ENCODE data around the gene CCT5.
A peak's percentile ranks its signal among the peaks of the same experiment; 100 is the strongest.
"Not testable (repeated sequence)": the region's sequence is repeated elsewhere in the genome, so short reads cannot be mapped to it uniquely, and the experiment has no call there.

Gene CCT5

DNA sequence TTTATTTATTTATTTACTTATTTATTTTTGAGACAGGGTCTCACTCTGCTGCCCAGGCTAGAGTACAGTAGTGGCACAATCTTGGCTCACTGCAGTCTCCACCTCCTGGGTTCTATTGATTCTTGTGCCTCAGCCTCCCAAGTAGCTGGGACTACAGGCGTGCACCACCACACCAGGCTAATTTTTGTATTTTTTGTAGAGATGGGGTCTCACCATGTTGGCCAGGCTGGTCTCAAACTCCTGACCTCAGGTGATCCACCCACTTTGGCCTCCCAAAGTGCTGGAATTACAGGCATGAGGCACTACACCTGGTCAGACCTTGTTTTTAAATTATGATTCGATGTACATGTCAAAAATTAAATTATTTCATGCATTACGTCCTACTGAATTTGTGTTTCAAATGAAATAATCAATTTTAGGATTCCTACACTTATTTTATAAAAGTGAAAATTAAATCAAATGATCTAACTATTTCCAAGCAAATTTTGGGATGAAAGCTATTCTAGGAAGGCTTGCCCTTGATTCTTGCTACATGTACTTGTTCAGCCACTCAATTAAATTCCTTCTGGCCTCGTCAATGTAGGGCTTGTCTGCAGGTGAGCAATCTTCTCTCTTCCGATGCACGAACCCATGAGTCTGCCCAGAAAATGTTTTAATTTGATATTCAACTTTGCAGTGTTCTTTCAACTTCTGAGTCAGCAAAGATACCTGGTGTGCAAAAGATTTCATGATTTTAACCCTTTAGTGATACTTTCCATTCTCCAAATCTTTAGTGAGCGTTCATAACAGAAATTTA, 30.0 kb downstream of the CCT5 start:
- TF ChIP-seq, protein P1, sequence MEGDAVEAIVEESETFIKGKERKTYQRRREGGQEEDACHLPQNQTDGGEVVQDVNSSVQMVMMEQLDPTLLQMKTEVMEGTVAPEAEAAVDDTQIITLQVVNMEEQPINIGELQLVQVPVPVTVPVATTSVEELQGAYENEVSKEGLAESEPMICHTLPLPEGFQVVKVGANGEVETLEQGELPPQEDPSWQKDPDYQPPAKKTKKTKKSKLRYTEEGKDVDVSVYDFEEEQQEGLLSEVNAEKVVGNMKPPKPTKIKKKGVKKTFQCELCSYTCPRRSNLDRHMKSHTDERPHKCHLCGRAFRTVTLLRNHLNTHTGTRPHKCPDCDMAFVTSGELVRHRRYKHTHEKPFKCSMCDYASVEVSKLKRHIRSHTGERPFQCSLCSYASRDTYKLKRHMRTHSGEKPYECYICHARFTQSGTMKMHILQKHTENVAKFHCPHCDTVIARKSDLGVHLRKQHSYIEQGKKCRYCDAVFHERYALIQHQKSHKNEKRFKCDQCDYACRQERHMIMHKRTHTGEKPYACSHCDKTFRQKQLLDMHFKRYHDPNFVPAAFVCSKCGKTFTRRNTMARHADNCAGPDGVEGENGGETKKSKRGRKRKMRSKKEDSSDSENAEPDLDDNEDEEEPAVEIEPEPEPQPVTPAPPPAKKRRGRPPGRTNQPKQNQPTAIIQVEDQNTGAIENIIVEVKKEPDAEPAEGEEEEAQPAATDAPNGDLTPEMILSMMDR (IDR thresholded peaks at IDR 0.05; ENCODE audit: low read depth, low read length, missing control alignments): no peak
- no peak overlapping the region for H3K4me3 ChIP-seq (replicated peaks; ENCODE audit: low read depth, low read length)
- no peak for DNase-seq (ENCODE audit: extremely low read depth, low read depth)

DNA sequence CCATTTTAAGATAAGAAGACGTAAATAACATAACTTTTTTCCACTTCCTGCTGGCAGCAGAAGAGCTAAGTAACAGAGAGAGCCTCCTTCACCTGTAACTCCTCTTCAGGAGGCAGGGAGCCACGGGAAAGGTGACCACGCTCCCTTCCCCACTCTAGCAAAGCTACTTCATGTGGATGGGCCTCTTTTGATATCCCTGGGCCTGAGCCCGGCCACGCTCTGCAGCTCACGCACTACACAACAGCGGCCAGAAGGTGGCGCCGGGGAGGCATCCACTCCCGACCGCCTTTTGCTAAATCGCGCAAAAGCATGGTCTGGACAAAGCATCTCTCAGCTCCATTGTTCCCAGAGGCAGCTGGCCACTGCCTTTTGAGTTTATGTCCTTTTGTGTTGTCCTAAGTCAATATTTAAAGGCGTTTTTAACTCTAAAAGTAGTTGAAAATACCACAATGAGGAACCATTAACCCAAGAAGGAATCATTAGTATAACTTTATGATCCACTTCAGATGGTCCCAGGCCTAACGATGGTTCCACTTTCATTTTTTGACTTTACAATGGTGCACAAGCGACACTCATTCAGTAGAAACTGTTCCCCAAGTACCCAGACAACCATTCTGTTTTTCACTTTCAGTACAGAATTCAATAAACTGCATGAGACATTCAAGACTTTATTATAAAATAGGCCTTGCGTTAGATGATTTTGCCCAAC, 34.0 kb downstream of the CCT5 start:
- H3K4me3 ChIP-seq (replicated peaks; ENCODE audit: low read depth, low read length): no peak overlapping the region
- TF ChIP-seq, protein P1 (IDR thresholded peaks at IDR 0.05; ENCODE audit: low read depth, low read length, missing control alignments): peak; percentile 91
- peak; percentile 59 for DNase-seq (ENCODE audit: extremely low read depth, low read depth)

DNA sequence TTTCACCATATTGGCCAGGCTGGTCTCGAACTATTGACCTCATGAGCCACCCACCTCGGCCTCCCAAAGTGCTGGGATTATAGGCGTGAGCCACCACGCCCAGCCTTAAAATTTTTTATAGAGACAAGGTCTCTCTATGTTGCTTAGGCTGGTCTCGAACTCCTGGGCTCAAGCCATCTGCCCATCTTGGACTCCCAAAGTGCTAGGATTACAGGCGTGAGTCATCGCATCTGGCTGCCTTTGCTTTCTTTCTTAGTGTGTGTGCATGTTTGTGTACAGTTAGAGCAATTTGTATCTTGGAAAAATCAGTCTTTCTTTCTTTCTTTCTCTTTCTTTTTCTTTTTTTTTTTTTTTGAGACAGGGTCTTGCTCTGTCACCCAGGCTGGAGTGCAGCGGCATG, 35.3 kb downstream of the CCT5 start:
- DNase-seq (ENCODE audit: extremely low read depth, low read depth); H3K4me3 ChIP-seq (replicated peaks; ENCODE audit: low read depth, low read length): not testable (repeated sequence)

DNA sequence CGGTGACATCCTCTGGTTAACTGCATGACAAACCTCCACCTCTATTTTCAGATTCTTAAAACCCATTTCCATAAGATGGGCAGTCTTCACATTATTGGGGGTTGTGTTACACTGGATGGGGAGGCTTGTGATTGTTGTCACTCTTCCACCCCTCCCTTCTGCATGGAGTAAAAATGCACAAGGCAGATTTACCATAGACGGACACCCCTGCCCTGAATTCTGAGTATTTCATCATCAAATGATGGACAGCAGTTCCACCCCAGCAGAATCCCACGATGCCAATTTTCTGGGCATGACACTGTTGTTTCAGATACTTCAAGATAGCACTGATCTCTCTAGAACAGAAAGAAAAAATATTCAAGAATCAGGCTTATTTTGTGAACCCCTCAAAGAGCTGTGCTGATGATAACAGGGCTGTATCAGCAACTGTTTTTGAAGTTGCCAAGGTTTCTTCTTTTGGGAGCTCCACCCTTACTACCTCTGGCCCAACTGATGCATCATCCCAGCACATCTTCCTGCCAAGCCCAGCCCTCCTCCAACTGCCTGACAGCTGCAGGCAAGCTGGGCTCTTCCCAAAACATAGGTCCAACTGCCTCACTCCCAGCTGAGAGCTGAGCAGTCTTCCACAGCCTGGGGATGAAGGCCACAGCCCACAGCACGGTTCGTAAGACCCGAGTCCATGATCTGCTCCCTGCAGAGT, 36.2 kb downstream of the CCT5 start:
- H3K4me3 ChIP-seq (replicated peaks; ENCODE audit: low read depth, low read length): no peak overlapping the region
- TF ChIP-seq, protein P1 (IDR thresholded peaks at IDR 0.05; ENCODE audit: low read depth, low read length, missing control alignments): no peak
- no peak for DNase-seq (ENCODE audit: extremely low read depth, low read depth)

DNA sequence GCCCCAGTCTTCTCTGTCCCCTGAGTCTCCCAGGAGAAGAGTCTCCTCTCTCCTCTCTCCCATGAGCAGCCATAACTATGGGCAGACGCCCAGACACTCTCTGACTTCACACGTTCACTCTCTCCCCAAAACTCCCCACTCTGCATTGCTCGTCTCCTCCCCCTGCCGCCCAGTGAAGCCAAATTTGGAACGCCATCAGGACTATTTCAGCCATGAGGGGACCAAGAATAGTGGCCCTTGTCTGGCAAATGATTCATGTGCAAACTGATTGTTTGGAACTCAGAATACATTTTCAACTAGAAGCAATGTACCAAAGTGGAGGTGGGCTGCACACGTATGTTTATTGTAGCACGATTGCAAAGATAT, 36.8 kb downstream of the CCT5 start:
- TF ChIP-seq, protein P1 (IDR thresholded peaks at IDR 0.05; ENCODE audit: low read depth, low read length, missing control alignments): no peak
- DNase-seq (ENCODE audit: extremely low read depth, low read depth): no peak
- H3K4me3 ChIP-seq (replicated peaks; ENCODE audit: low read depth, low read length): no peak overlapping the region

DNA sequence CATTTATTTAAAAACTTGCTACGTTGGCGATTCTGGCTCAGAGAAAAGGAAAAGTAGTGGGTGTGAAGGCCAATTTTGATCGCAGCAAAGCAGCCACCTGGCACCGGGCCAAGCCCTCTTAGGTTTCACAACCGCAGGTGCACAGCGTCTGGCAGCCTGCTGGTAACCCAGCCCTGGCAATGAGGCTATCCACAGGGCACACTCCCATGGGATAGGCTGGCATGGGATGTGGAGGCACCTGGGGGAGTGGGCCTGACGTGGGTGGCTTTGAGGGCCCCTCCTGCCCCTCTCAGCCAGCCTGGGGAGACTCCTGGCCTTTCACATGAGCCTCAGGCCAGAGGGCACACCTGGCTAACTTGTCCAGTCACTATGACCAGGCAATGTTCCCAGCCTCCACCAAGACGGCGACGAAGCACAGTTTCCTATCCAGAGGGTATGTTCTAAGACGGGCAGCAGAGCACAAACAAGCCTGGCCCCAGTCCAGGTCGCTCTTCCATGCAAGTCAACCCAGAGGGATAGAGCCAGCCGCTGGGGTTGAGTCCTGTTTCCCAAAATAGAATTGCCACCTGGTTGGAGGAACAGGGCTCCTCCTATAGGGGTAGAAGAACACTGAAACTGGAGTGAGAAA, 38.6 kb downstream of the CCT5 start:
- DNase-seq (ENCODE audit: extremely low read depth, low read depth): no peak
- TF ChIP-seq, protein P1 (IDR thresholded peaks at IDR 0.05; ENCODE audit: low read depth, low read length, missing control alignments): no peak
- H3K4me3 ChIP-seq (replicated peaks; ENCODE audit: low read depth, low read length): no peak overlapping the region

DNA sequence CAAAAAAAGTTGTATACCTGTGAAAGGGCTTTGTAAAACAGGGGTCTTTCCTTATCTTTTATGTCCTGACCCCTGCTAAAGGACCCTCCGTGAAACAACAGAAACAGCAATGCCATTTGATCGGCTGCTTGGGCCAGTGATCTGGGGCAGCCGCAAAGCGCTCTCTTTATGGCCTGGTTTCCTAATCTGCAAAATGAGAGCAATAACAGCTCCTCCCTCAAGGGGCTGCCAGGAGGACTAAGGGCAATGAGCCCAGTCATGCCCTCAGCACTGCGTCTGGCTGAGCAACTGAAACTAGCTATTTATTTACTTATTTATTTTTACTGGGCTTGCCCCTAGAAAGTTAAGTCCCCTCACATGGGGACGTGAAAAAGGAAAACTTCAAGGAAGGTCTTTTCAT, 39.3 kb downstream of the CCT5 start:
- TF ChIP-seq, protein P1 (IDR thresholded peaks at IDR 0.05; ENCODE audit: low read depth, low read length, missing control alignments): no peak
- no peak for DNase-seq (ENCODE audit: extremely low read depth, low read depth)

More for the DNA sequence above, 39.3 kb downstream of the CCT5 start:
- no peak overlapping the region for H3K4me3 ChIP-seq (replicated peaks; ENCODE audit: low read depth, low read length)
